Measurements from ENCODE around the gene IL5. TPM values are rescaled to one million over a fixed set of nuclear protein-coding genes. Genes with fewer than 3 reads are reported as not detected.

IL5 gene
- total and polyA plus RNA-seq, 2 experiments from 2014 or later, result not detected

- Mint-ChIP-seq H3K4me3 (no peak overlapping the region), H3K27me3 (ENCODE audit: insufficient read depth, low read depth, poor library complexity) (peaks cover 26% of the 10 kb centered on the region), H3K4me1 (peaks cover 29% of the 10 kb centered on the region), H3K27ac (no peak overlapping the region), H3K9me3 (no peaks in the 10 kb centered on the region), H3K36me3 (ENCODE audit: low read depth) (no peaks in the 10 kb centered on the region)
- Histone ChIP-seq H2AFZ (no peak overlapping the region), H3K27ac (ENCODE audit: low read depth) (no peak overlapping the region), H3K4me3 (no peak overlapping the region), H3K4me2 (no peak overlapping the region), H3K27me3 (ENCODE audit: insufficient read depth) (peaks cover 39% of the 10 kb centered on the region), H3K36me3 (ENCODE audit: insufficient read depth) (no peaks in the 10 kb centered on the region), H3K4me1 (ENCODE audit: insufficient read depth) (peaks cover 22% of the 10 kb centered on the region), H4K20me1 (replicated peaks; ENCODE audit: insufficient read depth) (peaks cover 3% of the 10 kb centered on the region; the same call in 1 of the 2 replicates), H3K79me2 (replicated peaks; ENCODE audit: insufficient read depth) (0 out of 2 replicates have a peak, but pooled peaks cover 5% of the 10 kb centered on the region), H3K9me2 (ENCODE audit: insufficient read depth) (no peaks in the 10 kb centered on the region; the same call in 1 of the 2 replicates), H3F3A (replicated peaks; ENCODE audit: low read depth) (peaks cover 5% of the 10 kb centered on the region; the same call in 1 of the 2 replicates)
- no peak for TF ChIP-seq JUNB (IDR thresholded peaks at IDR 0.05; ENCODE audit: unreplicated experiment)
- TF ChIP-seq CTCF (conservative IDR thresholded peaks at IDR 0.05; ENCODE audit: low read depth in 2 of 2), result no peak
- TF ChIP-seq NANOG (IDR thresholded peaks at IDR 0.05; ENCODE audit: borderline replicate concordance), result no peak
- no peak for TF ChIP-seq CREB1 (CRISPR knock-in tag; IDR thresholded peaks at IDR 0.05; ENCODE audit: low read depth)
- TF ChIP-seq EZH2 (IDR thresholded peaks at IDR 0.05; ENCODE audit: low read depth, unreplicated experiment), result no peak
- no peak for TF ChIP-seq EZH2phosphoT487 (IDR thresholded peaks at IDR 0.05; ENCODE audit: unreplicated experiment)
- TF ChIP-seq POLR2AphosphoS5 (IDR thresholded peaks at IDR 0.05; ENCODE audit: low read depth), result no peak
- TF ChIP-seq ZNF114 (CRISPR knock-in tag; IDR thresholded peaks at IDR 0.05), result no peak
- TF ChIP-seq ZNF462 (CRISPR knock-in tag; IDR thresholded peaks at IDR 0.05), result no peak
- no peak for TF ChIP-seq ETS1 (IDR thresholded peaks at IDR 0.05)
- no peak for TF ChIP-seq ZNF331 (CRISPR knock-in tag; IDR thresholded peaks at IDR 0.05; ENCODE audit: low read depth)
- no peak for TF ChIP-seq REST (IDR thresholded peaks at IDR 0.05; ENCODE audit: unreplicated experiment)
- TF ChIP-seq STAT1 (IDR thresholded peaks at IDR 0.05; ENCODE audit: unreplicated experiment), result no peak
- DNase-seq (ENCODE audit: low spot score), result no peak
- no peak for ATAC-seq
Measured at GRCh38 chr5:132493241-132493640, 50.1 kb downstream of the IL5 start.
